Skeletal muscle satellite cell (primary cell): ENCODE data around the gene NKAIN2.

Experiments
- H3K27me3 ChIP-seq: 2 replicates; pipeline ENCODE4 v1.7.0; 2013; ENCODE audit warnings: low read length; ENCODE audit not compliant: control insufficient read depth, insufficient read depth
- H3K36me3 ChIP-seq: 2 replicates; pipeline ENCODE4 v1.7.0; 2013; ENCODE audit warnings: mild to moderate bottlenecking, control low read depth, low read length; ENCODE audit not compliant: insufficient read depth
- H3K4me1 ChIP-seq: 2 replicates; pipeline ENCODE4 v1.7.0; 2013; ENCODE audit warnings: low read length; ENCODE audit not compliant: control insufficient read depth, insufficient read depth
- H3K4me2 ChIP-seq: 2 replicates; pipeline ENCODE4 v1.7.0; 2013; ENCODE audit warnings: mild to moderate bottlenecking, low read length
- H3K4me3 ChIP-seq: 2 replicates; pipeline ENCODE4 v1.7.0; 2013; ENCODE audit warnings: low read length
- H3K9ac ChIP-seq: 2 replicates; pipeline ENCODE4 v1.7.0; 2013; ENCODE audit warnings: mild to moderate bottlenecking, low read depth, low read length, moderate library complexity
- H3K9me3 ChIP-seq: replicated peaks from 2 replicates; pipeline ENCODE4 v1.7.0; 2013; ENCODE audit warnings: mild to moderate bottlenecking, control low read depth, low read length

NKAIN2 gene

GRCh38 chr6:124190256-124190655 is 386.6 kb downstream of the NKAIN2 start:
- Histone ChIP-seq H3K4me3 (no peak overlapping the region), H3K4me1 (no peaks in the 10 kb centered on the region), H3K4me2 (no peak overlapping the region), H3K36me3 (no peaks in the 10 kb centered on the region), H3K9ac (no peak overlapping the region), H3K9me3 (no peaks in the 10 kb centered on the region), H3K27me3 (no peaks in the 10 kb centered on the region)

GRCh38 chr6:124193132-124193531 is 389.5 kb downstream of the NKAIN2 start:
- Histone ChIP-seq H3K4me1 (no peaks in the 10 kb centered on the region), H3K27me3 (no peaks in the 10 kb centered on the region), H3K36me3 (no peaks in the 10 kb centered on the region), H3K4me3 (no peak overlapping the region), H3K9me3 (no peaks in the 10 kb centered on the region), H3K4me2 (no peak overlapping the region), H3K9ac (no peak overlapping the region)

GRCh38 chr6:124197148-124197547 is 393.5 kb downstream of the NKAIN2 start:
- H3K4me2 ChIP-seq: no peak overlapping the region
- no peak overlapping the region for H3K4me3 ChIP-seq
- H3K9me3 ChIP-seq: no peaks in the 10 kb centered on the region
- no peaks in the 10 kb centered on the region for H3K36me3 ChIP-seq
- peaks cover 3% of the 10 kb centered on the region for H3K4me1 ChIP-seq
- no peak overlapping the region for H3K9ac ChIP-seq
- H3K27me3 ChIP-seq: no peaks in the 10 kb centered on the region

GRCh38 chr6:124199286-124199685 is 395.6 kb downstream of the NKAIN2 start:
- no peak overlapping the region for H3K4me3 ChIP-seq
- H3K36me3 ChIP-seq: no peaks in the 10 kb centered on the region
- no peak overlapping the region for H3K9ac ChIP-seq
- no peaks in the 10 kb centered on the region for H3K9me3 ChIP-seq
- H3K4me1 ChIP-seq: peaks cover 20% of the 10 kb centered on the region
- no peaks in the 10 kb centered on the region for H3K27me3 ChIP-seq
- H3K4me2 ChIP-seq: no peak overlapping the region

- H3K36me3 ChIP-seq: no peaks in the 10 kb centered on the region
- H3K27me3 ChIP-seq: no peaks in the 10 kb centered on the region
- H3K4me3 ChIP-seq: no peak overlapping the region
- no peak overlapping the region for H3K4me2 ChIP-seq
- H3K9ac ChIP-seq: no peak overlapping the region
- no peaks in the 10 kb centered on the region for H3K9me3 ChIP-seq
- peaks cover 25% of the 10 kb centered on the region for H3K4me1 ChIP-seq
Measured at GRCh38 chr6:124200661-124201060, 397.0 kb downstream of the NKAIN2 start.

GRCh38 chr6:124203101-124203811 is 399.6 kb downstream of the NKAIN2 start:
- Histone ChIP-seq H3K4me1 (peaks cover 25% of the 10 kb centered on the region), H3K4me3 (peak overlapping the region; percentile 25), H3K36me3 (no peaks in the 10 kb centered on the region), H3K9ac (peak overlapping the region; percentile 35), H3K9me3 (no peaks in the 10 kb centered on the region), H3K27me3 (no peaks in the 10 kb centered on the region), H3K4me2 (peak overlapping the region; percentile 42)

- Histone ChIP-seq H3K4me1 (peaks cover 25% of the 10 kb centered on the region), H3K4me3 (peak overlapping the region; percentile 25)
Measured at GRCh38 chr6:124203812-124204167, 400.1 kb downstream of the NKAIN2 start.

GRCh38 chr6:124205921-124206320 is 402.3 kb downstream of the NKAIN2 start:
- H3K4me1 ChIP-seq: peaks cover 22% of the 10 kb centered on the region
- H3K9ac ChIP-seq: no peak overlapping the region
- no peak overlapping the region for H3K4me3 ChIP-seq
- no peaks in the 10 kb centered on the region for H3K36me3 ChIP-seq
- H3K9me3 ChIP-seq: no peaks in the 10 kb centered on the region
- H3K27me3 ChIP-seq: no peaks in the 10 kb centered on the region
- H3K4me2 ChIP-seq: no peak overlapping the region

More at GRCh38 chr6:124203812-124204167, 400.1 kb downstream of the NKAIN2 start:
- H3K9me3 ChIP-seq: no peaks in the 10 kb centered on the region
- H3K36me3 ChIP-seq: no peaks in the 10 kb centered on the region
- no peaks in the 10 kb centered on the region for H3K27me3 ChIP-seq
- H3K4me2 ChIP-seq: peak overlapping the region; percentile 42
- H3K9ac ChIP-seq: peak overlapping the region; percentile 35

GRCh38 chr6:124223611-124224345 is 420.1 kb downstream of the NKAIN2 start:
- no peaks in the 10 kb centered on the region for H3K36me3 ChIP-seq
- H3K9ac ChIP-seq: peak overlapping the region; percentile 41
- H3K4me2 ChIP-seq: peak overlapping the region; percentile 64
- peaks cover 55% of the 10 kb centered on the region for H3K4me1 ChIP-seq
- H3K4me3 ChIP-seq: peak overlapping the region; percentile 31
- no peaks in the 10 kb centered on the region for H3K9me3 ChIP-seq
- no peaks in the 10 kb centered on the region for H3K27me3 ChIP-seq

- H3K27me3 ChIP-seq: no peaks in the 10 kb centered on the region
- peaks cover 3% of the 10 kb centered on the region for H3K9me3 ChIP-seq
- H3K9ac ChIP-seq: peak overlapping the region; percentile 68
- H3K4me1 ChIP-seq: peaks cover 55% of the 10 kb centered on the region
- H3K36me3 ChIP-seq: no peaks in the 10 kb centered on the region
- no peak overlapping the region for H3K4me3 ChIP-seq
- H3K4me2 ChIP-seq: peak overlapping the region; percentile 50
Measured at GRCh38 chr6:124226396-124226795, 422.7 kb downstream of the NKAIN2 start.

- no peaks in the 10 kb centered on the region for H3K27me3 ChIP-seq
- no peak overlapping the region for H3K9ac ChIP-seq
- H3K4me3 ChIP-seq: no peak overlapping the region
- H3K9me3 ChIP-seq: peaks cover 3% of the 10 kb centered on the region
- no peaks in the 10 kb centered on the region for H3K36me3 ChIP-seq
- no peak overlapping the region for H3K4me2 ChIP-seq
- H3K4me1 ChIP-seq: peaks cover under 1% of the 10 kb centered on the region
Measured at GRCh38 chr6:124233221-124233620, 429.6 kb downstream of the NKAIN2 start.

GRCh38 chr6:124234801-124235200 is 431.1 kb downstream of the NKAIN2 start:
- H3K4me1 ChIP-seq: no peaks in the 10 kb centered on the region
- H3K4me3 ChIP-seq: no peak overlapping the region
- H3K9ac ChIP-seq: no peak overlapping the region
- H3K36me3 ChIP-seq: no peaks in the 10 kb centered on the region
- no peak overlapping the region for H3K4me2 ChIP-seq
- H3K9me3 ChIP-seq: no peaks in the 10 kb centered on the region
- H3K27me3 ChIP-seq: no peaks in the 10 kb centered on the region
